Hindlimb muscle (tissue), 1 donor: Measurements from ENCODE around the gene SLC12A2. TPM values are rescaled to one million over a fixed set of nuclear protein-coding genes. Genes with fewer than 3 reads are reported as not detected.

Experiments
- DNase-seq: peaks from one replicate; pipeline ENCODE4 v3.0.0-alpha.2; 2013
- polyA plus RNA-seq: library from polyadenylated mRNA; unstranded; fragments of 120-200 nt; gene quantifications from one replicate; pipeline ENCODE4 v1.2.1, GENCODE V29; 2013; ENCODE audit not compliant: insufficient read length

The SLC12A2 gene
- polyA plus RNA-seq = 17.1 TPM

- peak; percentile 97 for DNase-seq
Observed at GRCh38 chr5:128083033-128083810, at the start of gene SLC12A2. Gene SLC12A2 (plus strand): TSS chr5:128083766. CDS start chr5:128083955, 189 bp downstream.

DNA sequence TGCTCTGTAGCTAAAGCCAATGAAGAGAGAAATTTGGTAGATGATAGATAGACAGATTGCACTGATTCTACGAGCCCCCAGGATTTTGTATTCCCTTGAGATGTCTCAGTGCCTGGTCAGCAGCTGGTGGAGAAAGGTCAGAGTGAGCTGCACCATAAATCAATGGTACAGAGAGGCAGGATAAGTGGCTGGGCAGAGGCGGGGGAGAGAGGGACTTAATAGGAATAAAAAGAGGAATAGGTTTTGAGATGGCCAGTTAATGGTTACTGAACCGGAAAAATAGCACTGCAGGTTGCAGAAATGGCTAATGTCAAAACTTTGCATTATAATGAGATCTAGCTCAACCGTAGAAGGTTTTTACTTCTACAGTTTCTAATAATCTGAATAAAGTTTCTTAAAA lies 47.9 kb upstream of the SLC12A2 start:
- DNase-seq = no peak

GRCh38 chr5:128036950-128037349 lies 46.6 kb upstream of the SLC12A2 start:
- no peak for DNase-seq

GRCh38 chr5:128038643-128039042 lies 44.9 kb upstream of the SLC12A2 start:
- no peak for DNase-seq

DNA sequence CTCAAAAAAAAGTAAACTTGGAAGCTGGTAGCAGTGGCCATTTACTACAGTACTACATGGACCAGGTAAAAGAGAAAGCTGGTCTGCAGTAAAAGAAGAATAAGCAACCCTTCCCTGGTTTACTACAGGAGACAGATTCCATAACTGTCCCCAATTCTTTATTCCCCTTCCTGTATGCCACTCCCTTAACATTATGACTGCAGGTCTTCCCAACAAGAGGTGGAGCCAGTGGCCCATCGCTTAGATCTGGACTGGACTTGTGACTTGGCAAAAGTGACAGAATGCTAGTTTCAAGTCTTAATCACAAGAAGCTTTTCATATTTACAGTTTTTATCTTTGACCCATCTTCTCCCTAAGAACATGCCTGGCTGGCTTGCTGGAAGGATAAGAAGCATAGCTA lies 42.6 kb upstream of the SLC12A2 start:
- DNase-seq = no peak

DNA sequence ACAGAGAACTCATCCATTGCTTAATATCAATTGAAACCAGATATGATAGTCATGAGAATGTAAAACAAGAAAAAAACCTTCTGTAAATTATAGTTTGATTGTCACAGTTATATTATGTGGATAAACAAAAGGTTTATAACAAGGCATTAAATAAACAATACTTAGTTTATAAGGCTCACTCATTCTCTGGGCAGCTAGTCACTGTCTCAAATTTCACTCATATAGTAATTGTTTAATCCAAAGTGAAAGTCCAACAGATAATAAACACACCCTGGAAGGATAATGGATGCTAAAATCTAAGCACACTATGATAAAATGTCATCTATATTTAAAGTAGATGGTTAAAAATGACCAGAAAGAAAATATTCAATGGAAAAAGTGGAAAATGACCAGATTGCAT lies 30.8 kb upstream of the SLC12A2 start:
- DNase-seq = no peak

DNA sequence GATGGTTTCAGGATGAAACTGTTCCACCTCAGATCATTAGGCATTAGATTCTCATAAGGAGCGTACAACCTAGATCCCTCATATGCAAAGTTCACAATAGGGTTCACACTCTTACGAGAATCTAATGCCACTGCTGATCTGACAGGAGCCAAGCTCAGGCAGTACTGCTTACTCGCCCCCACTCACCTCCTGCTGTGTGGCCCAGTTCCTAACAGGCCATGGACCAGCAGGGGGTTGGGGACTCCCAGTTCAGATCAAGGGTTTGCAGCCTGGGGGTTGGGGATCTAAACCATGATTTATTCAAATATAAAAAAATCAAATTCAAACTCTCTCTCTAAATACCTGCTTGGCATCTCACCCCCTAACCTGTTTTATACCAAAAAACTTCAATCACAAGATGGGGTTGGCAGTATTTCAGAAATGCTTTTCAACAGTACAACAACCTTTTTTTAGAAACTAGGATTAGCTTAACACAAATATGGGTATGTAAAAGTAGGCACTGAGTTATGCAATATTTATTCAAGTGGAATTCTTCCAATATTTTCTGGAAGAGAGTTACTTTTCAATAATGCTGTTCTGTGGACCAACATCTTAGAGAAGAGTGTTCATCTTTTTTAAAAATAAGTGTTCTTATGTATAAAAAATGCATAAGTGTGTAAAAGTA lies 30.1 kb upstream of the SLC12A2 start:
- DNase-seq = no peak

- no peak for DNase-seq
Observed at GRCh38 chr5:128060644-128061385, 22.8 kb upstream of the SLC12A2 start.

- DNase-seq = no peak
Observed at GRCh38 chr5:128062172-128062746, 21.3 kb upstream of the SLC12A2 start.

GRCh38 chr5:128074171-128074570 lies 9.4 kb upstream of the SLC12A2 start:
- no peak for DNase-seq

DNA sequence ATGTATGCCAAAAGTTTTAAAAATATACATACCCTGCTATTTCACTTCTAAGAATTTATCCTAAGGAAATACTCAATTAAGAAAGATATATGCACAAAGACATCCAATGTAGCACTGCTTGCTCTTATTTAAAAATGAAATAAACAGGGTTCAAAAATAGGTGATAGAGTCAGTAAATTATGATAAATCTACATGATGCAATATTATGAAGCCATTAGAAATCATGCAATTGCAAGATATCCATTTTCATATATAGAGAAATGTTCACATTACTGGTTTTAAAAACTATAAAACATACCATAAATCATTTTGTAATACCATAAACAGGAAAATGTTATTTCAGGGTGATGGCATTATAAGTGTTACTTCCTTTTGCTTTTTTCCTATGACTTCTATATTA lies 8.6 kb upstream of the SLC12A2 start:
- no peak for DNase-seq

GRCh38 chr5:128077526-128077925 lies 6.0 kb upstream of the SLC12A2 start:
- DNase-seq = no peak

DNA sequence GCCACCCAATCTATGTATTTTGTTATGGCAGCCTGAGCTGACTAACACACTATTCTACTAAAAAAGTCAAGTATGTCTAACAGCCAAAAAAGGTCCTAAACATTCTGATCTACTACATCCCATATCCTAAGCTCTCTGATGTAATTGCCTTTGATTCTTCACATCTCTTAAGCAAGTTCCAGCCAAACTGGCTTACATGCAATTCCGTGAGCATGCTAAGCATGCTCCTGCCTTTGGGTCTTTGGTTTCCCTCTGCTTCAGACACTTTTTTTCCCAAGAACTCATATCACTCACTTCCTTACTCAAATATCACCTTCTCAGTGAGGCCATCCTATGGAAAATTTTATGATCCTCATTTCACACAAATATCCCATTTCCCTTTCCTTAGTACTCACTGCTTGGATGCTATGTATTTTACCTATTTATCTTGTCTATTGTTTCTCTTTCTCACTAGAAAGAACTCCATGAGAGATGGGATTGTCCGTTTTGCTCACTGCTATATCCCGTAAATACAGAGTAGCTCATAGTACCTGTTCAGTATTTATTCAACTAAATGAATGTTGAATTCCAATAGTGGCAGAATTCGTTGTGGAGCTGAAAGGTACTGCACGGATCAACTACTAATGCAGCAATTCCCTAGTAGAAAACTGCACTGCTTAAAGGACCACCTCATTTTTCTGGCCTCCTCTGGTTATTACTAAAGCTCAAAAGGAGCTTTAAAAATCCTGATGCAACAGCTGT lies 2.3 kb upstream of the SLC12A2 start:
- DNase-seq = peak; percentile 15

DNA sequence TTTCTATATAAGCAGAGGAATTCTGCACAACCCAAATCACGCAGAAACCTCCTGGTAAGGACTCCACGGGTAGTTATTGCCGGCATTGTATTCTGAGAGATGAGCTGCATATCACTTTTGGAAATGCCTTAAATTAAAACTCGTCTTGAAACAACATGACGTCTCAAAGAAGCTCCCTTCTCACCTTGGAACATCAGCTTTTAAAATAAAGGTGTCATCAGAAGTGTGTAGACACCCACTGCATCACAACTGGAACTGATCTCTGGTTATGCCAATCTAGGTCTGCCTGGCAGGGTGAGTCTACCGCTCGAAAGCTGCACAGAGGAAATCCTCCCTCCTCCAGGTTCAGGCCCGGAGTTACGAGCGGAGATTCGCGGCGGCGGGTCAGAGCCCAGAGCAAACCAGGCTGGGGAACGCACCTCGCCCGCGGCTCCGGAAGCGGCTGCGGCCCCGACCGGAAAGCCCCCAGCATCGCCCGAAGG lies 974 bp upstream of the SLC12A2 start:
- DNase-seq = no peak

DNA sequence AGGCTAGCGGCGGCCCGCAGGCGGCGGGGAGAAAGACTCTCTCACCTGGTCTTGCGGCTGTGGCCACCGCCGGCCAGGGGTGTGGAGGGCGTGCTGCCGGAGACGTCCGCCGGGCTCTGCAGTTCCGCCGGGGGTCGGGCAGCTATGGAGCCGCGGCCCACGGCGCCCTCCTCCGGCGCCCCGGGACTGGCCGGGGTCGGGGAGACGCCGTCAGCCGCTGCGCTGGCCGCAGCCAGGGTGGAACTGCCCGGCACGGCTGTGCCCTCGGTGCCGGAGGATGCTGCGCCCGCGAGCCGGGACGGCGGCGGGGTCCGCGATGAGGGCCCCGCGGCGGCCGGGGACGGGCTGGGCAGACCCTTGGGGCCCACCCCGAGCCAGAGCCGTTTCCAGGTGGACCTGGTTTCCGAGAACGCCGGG lies 253 bp downstream of the SLC12A2 start:
- DNase-seq = no peak

DNA sequence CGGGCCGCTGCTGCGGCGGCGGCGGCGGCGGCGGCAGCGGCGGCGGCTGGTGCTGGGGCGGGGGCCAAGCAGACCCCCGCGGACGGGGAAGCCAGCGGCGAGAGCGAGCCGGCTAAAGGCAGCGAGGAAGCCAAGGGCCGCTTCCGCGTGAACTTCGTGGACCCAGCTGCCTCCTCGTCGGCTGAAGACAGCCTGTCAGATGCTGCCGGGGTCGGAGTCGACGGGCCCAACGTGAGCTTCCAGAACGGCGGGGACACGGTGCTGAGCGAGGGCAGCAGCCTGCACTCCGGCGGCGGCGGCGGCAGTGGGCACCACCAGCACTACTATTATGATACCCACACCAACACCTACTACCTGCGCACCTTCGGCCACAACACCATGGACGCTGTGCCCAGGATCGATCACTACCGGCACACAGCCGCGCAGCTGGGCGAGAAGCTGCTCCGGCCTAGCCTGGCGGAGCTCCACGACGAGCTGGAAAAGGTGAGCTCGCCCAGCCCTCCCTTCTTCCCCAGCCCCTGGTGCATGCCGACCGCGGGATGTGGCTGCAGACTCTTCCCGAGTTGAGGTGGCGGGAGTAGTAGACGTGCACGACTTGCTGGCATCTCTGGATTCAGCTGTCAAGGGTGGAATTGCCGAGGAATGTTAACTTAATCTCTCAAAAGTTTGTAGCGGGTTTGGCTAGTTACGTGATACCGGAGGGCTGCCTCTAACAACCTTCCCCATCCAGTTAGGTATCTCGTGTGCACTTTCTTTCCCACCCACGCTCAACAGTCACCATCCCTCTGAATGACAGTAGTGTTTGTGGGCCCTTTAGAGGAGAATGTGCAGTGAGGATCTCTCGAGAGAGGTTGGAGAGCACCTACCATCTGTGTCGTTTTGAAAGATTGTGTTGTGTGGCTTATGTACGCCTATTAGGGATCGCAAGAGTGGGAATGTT lies 932 bp downstream of the SLC12A2 start:
- DNase-seq = peak; percentile 21

DNA sequence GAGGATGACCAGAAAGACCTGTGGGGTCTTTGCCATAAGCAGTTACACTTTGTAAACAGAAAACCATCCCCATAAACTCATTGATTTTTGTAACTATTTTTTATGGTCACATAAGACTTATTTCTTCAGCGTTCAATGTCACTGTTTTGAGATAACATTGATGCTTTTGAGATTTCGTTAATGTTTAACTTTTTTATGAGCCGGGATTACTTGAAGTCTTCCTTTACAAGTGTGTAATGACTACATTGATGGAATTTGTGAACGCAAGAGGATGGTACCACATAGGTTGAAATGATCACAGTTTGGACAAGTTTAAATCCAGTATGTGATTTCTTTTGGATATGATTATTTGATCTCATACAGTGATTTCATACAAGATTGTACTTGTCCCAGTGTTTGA lies 1.8 kb downstream of the SLC12A2 start:
- no peak for DNase-seq

- no peak for DNase-seq
Observed at GRCh38 chr5:128091579-128091978, 8.0 kb downstream of the SLC12A2 start.

- no peak for DNase-seq
Observed at GRCh38 chr5:128092144-128092543, 8.6 kb downstream of the SLC12A2 start.

- no peak for DNase-seq
Observed at GRCh38 chr5:128093368-128093767, 9.8 kb downstream of the SLC12A2 start.

GRCh38 chr5:128097224-128097623 lies 13.7 kb downstream of the SLC12A2 start:
- DNase-seq = no peak
